ENCODE data around the gene DGKD. TPM values are rescaled to one million over a fixed set of nuclear protein-coding genes. Genes with fewer than 3 reads are reported as not detected.

Gene DGKD
- total RNA-seq, 1 experiment from 2014 or later, result 14.1 TPM

DNA sequence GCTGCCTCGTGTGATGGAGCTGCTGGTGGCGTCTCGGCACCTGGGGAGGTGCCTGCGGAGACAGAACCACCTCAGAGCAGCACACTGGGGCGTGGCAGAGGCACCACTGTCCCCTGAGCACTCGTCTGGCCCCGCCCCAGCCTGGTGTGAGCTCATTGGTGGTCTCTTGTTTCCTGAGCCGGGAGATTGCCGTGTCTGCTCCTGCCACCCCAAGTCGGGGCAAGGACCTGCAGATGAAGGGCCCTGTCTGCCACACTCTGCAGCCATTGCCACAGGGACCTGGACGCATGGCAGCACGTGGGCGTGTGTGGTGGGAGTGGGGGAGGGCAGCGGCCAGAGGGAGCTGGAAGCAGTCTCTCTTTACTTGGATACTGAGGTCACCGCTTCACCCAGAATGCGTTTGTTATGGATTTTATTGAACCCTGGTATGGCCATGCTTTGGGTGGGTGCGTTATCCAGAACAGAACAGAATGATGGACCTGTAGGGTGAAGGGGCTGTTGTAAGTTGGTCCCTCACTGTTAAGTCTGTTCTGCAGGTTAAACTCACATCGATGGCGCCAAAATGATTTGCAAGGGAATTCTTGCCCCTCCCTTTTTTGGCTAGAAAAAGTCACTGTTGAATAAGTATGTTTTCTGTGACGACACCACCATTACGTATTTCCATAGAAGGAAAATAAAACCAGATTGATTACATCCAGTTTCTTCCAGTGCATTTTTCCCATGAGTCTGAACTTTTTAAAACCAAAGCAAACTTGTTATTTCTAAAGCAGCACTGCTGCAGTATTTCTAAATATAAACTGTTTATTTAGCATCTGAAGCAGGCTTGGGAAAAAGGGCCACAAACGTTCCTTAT lies 120.2 kb downstream of the DGKD start:
- DNase-seq (ENCODE audit: low read depth), result no peak

DNA sequence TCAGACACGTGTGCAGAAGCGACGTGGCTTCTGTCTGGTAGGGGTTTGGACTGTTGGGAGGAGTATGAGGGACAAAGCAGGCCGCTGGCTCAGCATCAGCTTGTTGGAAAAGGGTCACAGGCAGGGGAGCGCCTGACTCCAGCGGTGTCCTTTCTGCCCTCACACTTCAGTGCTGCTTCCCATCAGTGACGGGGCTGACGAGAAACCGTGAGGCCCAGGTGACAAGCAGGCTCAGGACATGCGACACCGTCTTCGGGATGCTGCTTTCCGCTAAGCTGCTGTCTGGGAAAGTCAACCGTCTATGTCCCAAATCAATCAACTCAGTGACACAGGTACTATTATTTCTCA lies 121.7 kb downstream of the DGKD start:
- no peak for DNase-seq (ENCODE audit: low read depth)

DNA sequence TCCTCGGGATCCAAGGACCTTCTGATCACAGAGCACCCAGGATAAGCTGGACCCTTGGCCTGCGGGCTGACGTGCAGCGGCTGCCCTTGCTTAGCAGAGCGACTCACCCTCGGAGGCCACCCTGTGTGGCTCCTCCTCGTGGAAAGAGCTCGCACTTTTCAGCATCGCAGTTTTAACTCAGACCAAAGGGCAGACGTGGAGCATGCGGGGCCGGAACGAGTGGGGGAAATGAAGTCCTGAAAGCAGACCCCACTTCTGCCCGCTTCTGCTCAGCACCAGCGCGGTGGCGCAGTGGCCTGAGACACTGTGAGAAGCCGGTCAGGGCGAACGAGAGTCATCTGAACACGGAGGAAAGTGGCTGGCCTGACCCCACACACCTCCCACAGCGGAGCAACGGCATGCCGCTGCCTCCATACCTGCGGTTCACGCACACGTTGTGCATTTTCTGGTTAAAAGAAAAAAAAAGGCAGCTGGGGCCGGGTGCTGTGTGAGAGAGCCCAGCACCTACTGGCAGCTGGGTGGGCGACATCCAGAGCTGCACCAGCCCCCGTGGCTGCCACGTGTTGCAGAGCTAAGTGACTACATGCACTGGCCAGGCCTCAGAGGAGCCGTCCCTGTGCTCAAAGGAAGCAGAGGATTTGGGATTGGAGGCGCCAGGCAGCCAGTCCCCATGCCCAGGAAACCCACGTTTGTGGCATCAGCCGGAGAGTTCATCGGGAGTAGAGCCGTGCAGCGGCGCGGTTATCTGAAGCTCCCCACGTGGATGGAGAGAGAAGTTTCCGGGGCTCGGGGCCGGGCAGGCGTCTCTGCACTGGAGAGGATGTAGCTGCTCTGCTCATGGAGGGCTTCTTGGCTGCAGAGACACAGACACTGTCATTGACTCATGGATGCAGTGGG lies 122.6 kb downstream of the DGKD start:
- DNase-seq (ENCODE audit: low read depth), result no peak

DNA sequence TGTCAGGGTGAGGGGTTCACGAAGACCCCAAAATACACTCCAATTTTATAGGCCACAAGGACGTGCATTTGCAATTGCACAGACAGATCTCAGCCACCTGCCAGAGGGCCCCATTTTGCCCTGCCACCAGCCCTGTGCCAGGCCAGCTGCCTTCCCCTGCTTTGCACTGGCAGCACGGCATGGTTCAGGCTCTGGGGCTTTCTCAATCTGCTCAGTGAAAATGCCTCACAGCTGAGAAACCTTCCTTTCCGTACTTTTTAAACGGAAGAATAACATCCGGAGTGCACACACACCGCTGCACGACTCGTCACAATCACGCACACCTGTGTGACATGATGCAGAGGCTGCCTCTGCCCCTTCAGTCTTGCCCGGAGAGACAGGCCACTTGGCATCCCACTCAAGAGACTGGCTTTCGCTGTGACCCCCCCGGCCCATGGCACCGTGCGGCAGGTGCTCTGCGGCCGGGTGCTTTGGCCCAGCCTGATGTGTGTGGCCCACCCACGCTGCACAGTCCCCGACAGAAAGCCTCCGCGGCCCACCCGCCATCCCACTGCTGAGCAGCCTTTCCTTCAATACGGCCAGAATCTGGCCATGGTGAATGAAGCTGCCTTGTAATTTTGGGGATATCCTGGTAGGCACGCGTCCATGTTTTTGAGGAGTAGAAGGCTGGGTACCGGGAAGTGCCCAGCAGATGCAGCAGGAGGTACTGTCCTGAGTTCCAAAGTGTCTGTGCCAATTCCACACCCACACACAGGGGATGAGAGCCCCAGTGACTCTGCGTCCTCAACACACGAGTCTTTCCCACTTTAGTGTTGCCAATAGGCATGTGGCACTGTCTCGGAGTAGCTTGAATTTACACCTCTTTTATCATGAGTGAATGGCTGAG lies 123.5 kb downstream of the DGKD start:
- no peak for DNase-seq (ENCODE audit: low read depth)

DNA sequence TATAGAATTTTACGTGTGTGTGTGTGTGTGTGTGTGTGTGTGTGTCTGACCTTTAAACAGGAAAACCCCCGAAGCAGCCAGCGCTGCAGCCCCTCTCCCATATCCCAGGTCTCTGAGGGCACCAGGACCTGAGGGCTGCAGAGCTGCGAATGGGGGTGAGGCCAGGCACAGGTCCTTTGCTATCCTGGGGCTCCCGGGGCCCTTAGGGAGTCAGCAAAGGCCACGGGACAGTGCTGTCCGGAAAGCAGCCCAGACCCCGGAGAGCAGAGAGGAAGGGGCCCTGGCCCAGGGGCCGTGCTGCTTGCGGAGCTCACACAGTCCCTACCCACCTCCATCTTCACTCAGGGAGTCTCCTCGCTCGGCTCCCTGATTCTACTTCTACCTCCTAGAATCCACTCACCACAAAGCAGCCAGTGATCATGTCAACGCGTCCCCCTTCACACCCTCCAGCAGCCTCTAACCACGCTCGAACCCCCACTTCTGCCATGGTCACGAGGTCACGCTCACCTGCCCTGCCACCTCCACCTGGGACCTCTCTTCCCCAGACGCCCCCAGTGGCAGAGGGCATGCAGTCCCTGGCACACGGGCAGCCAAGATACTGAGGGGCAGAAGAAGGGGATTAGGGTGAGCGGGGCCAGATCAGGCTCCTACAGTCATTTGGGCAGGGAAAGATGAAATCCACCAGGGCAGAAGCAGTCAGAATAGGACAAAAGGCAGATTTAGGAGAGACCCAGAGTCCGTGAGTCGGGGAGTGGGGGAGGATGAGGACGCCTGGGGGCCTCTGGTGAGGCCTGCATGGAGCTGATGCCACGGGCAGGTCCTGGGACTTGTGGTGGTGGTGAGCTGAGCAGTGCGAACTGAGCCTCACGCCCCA lies 125.6 kb downstream of the DGKD start:
- DNase-seq (ENCODE audit: low read depth), result no peak

DNA sequence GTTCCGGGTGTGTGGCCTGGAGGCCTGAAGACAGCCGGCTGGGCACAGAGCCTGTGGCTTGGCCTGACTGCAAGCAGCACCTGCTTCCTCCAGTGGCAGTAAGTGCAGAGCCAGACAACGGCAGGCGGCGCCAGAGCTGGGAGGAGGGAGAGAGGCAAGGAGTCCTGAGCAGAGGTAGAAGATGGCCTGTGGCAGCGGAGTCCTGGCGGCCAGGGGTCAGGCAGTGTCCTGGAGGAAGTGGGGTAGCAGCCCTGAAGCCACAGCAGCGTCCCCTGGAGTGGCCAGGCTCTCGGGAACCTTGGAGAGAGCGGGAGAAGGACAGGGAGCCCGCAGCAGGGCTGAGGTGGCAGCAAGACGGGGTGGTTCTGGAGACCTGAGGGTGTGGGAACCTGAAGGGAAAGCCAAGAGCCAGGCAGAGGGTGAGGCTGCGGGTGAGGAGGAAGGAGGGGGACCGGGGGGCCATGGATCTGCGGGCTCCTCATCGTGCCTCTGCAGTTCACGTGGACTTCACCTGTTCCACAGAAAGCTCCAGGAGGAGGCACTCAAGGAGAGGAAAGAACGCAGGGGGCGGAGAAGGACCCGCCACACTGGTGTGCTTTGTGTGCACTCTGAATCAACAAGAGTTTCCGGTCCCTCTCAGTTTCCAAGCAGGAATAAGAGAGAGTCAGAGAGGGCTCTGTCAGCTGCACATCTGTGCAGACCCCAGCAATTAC lies 126.4 kb downstream of the DGKD start:
- no peak for DNase-seq (ENCODE audit: low read depth)

DNA sequence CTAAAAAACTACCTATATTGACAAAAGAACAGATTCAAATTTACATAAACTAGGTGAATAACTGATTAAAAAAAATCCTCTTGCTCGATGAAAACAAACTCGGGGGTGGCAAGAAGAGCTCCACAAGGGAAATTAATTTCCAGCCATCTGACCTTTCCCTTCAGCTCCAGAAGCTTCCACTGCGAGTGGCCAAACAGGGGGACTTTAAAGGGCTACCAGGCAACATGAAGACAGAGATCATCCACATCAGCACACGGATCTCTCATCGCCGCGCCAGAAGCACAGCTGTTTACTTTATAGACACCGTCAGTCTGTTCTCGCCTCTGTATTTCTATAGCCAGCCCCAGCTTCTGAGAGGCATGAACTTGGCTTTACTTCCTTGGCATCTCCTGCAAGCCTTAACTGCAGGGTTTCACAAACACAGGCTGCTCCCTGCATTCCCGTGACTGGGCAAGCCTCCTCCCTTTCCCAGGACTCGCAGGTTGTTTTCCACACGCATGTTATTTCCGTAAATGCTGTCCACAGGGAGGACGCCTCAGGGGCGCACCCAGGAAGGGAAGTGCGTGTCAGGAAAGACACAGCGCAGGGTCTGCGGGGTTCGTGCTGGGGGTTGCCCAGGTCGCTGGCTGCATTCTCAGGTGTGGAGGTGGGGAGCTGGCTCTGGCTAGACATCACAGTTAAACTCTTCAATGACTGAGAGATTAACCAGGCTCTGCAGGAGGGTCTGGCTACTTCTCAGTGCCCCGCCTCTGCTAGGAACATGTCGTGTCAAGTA lies 127.3 kb downstream of the DGKD start:
- no peak for DNase-seq (ENCODE audit: low read depth)

DNA sequence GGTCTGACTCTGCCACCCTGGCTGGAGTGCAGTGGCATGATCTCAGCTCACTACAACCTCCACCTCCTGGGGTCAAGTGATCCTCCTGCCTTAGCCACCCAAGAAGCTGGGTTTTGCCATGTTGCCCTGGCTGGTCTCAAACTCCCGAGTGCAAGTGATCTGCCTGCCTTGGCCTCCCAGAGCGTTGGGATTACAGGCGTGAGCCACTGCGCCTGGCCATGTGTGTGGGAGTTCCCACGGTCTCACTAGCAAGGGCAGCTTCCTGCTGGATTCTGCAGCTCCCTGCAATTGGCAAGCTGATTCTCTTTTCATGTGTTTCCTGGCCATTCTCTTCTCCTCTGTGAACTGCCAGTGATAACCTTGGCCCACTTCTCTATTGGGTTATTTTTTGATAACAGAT lies 128.3 kb downstream of the DGKD start:
- no peak for DNase-seq (ENCODE audit: low read depth)

DNA sequence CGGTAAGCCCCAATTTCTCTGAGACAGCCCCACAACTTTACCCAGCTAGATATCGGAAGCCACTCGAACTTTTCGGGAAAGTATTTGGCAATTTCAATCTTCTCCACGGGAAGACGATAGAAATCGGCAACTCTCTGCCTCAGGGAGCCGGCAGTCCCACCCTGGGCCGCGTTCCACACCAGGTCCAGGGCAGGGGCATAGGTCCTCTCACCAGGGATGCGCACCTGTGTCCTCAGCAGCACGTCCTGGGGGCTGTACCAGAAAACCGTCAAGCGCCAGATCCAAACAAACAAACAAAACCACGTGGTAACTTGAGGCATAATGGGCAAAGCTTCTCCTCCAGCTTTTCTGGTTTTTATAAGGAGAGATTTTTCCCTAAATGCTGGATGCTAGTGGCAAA lies 131.4 kb downstream of the DGKD start:
- DNase-seq (ENCODE audit: low read depth), result no peak

DNA sequence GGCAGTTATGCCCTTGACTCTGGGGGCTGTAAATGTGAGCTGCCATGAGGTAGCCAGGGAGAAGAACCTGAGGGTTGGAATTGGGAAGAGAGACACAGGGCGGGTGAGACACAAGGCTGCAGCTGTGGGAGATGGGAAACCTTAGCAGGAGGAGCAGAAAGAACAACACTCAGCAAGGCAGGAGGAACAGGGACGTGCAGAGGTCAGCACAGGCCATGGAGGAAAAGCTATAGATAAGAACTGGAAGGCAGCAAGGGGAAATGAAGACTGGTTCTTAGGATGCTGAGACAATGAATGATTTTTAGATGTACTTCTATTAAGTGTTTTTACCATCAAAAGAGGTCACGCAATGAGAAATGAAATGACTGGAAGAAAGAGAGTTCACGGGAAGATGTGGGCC lies 132.1 kb downstream of the DGKD start:
- no peak for DNase-seq (ENCODE audit: low read depth)

DNA sequence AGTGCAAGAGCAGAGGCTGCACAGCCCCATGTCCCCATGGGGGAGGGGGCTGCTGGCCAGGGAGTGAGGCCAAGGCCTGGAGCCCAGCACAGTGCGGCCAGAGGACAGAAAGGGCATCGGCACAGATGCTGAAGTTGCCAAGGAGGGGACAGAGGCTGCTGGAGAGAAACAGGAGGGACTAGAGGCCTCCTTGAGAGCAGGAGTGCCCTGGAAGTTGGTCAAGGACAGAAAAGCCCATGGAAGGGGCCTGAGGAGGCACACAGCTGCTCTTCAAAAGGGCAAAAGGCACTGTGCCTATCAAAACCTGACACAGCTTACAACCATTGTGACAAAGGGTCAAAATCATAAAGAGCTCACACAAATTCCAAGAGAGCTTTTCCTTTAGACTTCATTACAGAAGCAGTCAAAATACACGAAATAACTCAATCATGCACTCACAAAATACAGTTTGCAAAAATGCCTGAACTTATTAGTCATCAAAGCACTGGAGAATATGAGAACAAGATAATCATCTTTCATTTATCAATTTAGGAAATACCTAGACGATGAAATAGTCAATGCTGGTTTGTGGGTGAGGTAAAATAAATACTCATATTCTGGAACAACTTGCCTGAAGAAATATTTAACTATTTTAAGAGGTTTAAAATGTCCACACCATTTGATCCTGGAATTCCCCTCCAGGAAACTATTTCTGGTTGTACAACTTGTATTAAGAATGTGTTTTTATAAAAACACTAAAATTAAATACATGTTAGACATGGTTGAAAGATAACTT lies 132.7 kb downstream of the DGKD start:
- DNase-seq (ENCODE audit: low read depth), result peak; percentile 85

DNA sequence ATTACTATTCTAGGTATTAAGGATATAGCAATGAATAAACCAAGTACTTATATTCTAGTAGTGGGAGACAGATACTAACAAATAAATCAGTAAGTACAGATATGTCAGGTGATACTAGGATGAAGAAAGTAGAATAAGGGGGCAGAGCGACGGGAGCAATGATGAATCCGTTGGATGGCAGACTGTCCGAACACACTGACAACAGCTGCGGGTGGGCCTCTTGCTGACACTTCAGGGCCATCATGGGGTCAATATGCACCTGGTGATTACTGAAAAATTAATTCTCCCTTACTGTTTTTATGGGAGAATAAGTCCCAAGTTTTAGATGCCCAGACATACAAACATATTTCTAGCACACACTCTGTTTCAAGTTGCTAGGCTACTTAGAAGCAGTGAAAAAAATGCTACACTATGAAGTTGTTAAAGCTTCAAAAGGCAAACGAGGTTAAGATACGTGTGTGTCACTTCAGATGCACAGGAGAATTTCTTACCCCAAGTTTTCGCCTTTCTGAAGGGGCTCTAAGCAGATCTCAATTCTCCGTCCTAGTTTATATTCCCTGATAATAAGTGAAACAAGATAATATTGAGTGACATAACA lies 133.6 kb downstream of the DGKD start:
- no peak for DNase-seq (ENCODE audit: low read depth)

DNA sequence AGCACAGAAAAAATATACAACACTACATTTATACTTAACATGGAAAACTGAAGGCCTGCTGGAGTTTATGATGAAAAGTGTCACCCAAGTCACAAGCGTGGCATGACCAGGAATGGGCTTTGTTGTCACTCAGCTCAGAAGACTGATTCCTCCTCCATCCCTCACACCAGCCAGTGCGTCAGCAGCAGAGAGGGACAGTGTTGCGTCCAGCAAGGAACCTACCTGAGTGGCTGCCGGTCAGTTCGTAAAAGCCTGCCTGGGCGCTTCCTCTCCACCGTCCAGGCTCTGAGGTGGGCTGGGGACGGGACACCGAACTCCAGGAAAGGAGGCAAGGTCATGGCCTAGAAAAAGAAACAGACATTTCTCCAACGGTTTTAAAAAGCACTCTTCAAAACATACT lies 134.8 kb downstream of the DGKD start:
- DNase-seq (ENCODE audit: low read depth), result no peak

DNA sequence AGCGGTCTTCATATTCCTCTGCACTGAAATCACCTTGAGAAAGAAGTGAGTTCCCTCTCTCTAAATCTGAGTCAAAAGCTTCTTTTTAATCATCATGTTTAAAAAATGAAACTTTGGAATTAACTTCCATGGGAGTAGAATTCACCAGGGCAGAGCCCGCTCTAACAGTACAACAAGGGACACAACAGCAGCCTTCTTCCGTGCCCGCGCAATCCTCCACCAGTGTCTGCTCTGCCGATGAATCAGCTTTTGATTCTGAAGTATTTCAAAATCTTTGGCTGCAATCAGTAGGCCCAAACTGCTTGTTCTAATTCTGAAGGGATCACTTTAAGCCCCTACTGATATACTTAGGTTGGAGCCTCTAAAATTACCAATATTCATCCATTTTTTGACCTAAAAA lies 135.4 kb downstream of the DGKD start:
- DNase-seq (ENCODE audit: low read depth), result no peak

DNA sequence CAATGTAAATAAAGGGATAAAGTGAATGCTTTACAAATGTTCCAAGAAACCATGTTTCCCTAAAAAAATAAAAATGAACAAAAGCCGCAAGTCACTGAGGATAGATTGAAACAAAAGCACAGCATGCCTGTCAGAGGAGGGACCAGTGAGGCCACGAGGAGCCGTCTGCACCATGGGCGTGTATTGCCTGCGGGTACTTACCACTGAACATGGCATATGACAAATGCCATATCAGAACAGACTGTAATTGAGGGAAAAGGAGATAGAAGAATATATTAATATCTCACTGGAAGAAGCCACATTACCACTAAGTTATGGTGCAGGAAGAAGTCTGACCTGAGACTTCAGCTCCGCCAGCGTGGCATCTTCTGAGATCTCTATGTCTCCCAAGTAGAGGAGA lies 136.5 kb downstream of the DGKD start:
- no peak for DNase-seq (ENCODE audit: low read depth)

DNA sequence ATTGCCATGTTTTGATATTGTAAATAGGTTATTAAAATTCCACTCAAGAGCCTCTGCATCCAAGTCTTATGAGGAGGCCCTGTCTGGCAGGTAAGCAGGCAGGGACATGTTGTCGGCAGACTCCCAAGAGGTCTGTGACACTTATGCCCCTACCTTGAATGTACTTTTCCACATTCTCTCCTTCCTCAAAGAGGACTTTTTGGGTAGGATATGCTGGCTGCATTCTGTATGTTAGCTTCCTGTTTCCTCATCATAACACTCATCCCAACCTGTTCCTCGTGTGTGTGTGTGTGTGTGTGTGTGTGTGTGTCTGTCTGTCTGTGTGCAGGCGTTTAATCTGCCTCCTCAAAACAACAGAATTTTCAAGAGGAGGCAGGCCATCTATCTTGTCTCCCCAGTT lies 137.0 kb downstream of the DGKD start:
- no peak for DNase-seq (ENCODE audit: low read depth)

DNA sequence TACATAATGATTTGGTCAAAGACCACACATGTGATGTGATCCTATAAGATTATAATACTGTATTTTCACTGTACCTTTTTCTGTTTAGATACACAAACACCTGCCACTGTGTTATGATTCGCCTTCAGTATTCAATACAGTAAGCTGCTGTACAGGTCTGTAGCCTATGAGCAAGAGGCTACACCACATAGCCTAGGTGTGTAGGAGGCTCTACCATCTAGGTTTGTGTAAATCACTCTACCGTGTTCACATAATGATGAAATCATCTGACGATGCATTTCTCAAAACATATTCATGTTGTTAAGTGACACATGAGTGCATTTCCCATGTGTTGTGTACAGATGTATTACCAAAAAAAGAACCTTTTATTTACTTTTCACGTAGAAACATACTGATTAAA lies 137.8 kb downstream of the DGKD start:
- no peak for DNase-seq (ENCODE audit: low read depth)

DNA sequence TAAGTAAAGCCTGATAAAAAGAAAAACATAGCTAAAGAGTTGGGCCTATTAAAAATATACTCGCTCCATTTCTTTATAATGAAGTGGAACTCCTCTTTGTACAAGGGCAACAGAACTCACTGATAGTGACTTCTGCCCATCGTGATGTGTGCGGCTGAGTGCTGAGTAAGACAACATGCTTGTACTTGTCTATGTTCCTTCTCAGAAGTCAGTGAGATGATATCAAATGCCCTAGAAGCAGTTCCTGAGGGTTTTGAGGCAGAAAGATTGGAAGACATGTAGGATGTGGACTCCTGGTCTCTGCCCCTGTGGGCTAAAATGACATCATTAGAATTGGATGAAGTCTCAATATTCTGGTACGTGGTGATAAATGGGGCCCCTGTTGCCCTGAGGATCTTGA lies 138.5 kb downstream of the DGKD start:
- no peak for DNase-seq (ENCODE audit: low read depth)

Measured in HT1080 (cell line).